HG03460 (cell line): Measurements from ENCODE around the gene DPP8.
"Not testable (repeated sequence)": the region's sequence is repeated elsewhere in the genome, so short reads cannot be mapped to it uniquely, and the experiment has no call there.

Experiments used
- ATAC-seq: cut with Tn5 transposase; IDR thresholded peaks from one replicate; pipeline ENCODE4 v1.9.1; 2021; ENCODE audit not compliant: unreplicated experiment

Gene DPP8

GRCh38 chr15:65525622-65526021, 8.1 kb upstream of the DPP8 start:
- no peak for ATAC-seq

DNA sequence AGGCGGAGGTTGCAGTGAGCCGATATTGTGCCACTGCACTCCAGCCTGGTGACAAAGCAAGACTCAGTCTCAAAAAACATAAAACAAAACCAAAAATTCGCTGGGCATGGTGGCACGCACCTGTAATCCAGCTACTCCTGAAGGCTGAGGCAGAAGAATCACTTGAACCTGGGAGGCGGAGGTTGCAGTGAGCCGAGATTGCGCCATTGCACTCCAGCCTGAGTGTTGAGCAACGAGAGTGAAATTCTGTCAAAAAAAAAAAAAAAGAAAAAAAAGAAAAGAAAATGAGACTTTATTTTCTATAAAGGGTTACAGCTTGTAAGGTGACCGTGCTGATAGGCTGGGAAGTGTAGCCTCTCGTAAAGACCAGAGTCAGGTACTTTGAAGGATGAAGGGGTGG, 6.7 kb upstream of the DPP8 start:
- ATAC-seq: no peak

- no peak for ATAC-seq
Measured at GRCh38 chr15:65521350-65521749, 3.9 kb upstream of the DPP8 start.

- no peak for ATAC-seq
Measured at GRCh38 chr15:65518633-65519285, 1.3 kb upstream of the DPP8 start.

DNA sequence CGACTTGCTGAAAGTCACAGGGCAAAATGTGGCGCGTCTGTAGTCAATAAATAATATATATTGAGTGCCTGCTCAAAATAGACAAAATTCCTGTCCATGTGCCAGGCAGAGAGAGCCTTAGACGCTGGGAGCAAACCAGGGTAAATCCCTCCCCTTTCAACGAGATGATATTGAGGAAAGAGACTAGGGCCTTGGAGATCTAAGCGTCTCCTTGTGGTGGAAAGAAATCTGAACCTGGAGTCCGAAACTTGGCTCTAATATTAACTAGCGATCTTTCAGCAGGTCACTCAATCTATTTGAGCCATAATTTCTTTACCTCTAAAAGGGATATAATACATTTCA, 348 bp upstream of the DPP8 start:
- ATAC-seq: no peak

- no peak for ATAC-seq
Measured at GRCh38 chr15:65512807-65513416, 4.6 kb downstream of the DPP8 start.

DNA sequence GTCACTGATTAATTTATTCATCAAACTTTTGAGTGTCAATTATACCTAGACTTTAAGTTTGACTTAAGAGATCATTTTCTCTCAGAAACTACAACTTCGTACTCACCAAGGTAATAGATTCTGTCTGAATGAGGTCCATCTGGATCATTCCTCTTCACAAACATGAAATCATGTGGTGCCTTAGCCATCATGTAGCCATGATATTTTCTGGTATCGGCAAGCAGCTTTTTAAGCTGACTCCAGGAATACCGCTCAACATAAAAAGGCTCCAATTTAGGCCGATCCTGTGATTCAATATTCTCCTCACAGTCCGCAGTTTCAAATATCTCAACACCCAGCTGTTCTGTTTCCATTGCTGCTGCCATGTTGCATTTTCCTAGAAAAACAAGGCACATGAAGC, 5.3 kb downstream of the DPP8 start:
- no peak for ATAC-seq

- ATAC-seq: no peak
Measured at GRCh38 chr15:65509321-65509720, 8.2 kb downstream of the DPP8 start.

GRCh38 chr15:65494076-65494475, 23.4 kb downstream of the DPP8 start:
- no peak for ATAC-seq

DNA sequence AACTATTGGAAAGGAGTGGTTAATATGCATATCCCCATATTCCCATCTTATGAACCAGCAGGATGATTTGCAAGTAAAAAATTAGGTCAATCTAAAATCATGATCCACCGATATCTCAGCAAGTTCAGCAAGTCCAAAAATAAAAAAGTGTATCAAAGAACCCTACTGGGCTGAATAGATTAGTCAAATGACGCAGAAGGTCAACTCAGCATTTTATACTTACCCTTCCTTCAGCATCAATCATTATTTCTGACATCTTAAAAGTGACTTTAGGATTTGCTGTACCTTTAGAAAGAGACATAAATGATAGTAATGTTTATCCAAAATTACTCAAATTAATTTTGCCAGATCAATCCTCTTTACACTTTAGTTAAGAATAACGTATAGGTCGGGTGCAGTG, 32.6 kb downstream of the DPP8 start:
- no peak for ATAC-seq

DNA sequence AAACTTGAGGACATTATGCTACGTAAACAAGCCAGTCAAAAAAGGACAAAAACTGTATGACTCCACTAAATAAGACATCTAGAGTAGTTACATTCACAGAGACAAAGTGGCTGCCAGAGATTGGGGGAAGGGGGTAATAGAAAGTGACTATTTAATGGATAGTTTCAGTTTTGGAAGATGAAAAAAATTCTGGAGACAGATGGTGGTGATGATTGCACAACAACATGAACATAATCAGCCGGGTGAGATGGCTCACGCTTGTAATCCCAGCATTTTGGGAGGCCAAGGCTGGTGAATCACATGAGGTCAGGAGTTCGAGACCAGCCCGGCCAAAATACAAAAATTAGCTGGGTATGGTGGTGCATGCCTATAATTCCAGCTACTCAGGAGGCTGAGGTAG, 40.6 kb downstream of the DPP8 start:
- no peak for ATAC-seq

GRCh38 chr15:65470866-65471265, 46.6 kb downstream of the DPP8 start:
- ATAC-seq: no peak

DNA sequence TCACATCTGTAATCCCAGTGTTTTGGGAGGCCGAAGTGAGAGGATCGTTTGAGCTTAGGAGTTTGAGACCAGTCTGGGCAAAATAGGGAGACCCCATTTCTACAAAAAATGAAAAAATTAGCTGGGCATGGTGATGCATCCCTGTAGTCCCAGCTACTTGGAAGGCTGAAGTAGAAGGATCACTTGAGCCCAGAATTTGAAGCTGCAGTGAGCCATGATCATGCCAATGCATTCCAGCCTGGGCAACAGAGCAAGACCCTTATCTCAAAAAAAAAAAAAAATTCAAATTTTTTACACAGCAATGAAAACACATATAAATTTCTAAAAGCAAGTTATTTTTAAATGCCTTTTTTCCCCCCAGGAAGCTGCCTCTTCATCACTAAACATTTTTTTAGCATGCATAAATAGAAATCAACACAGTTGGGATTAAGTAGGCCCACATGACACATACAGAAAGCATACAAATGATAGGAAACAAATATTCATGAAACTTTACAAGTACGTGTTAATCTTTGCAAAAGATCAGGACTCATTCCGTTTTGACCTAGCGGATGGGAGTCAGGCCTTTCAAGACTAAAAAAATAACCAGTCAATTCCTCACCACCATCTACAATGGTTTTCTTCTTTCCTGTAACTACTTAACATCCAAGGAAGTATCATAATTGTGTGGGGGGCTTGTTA, 49.1 kb downstream of the DPP8 start:
- no peak for ATAC-seq

- ATAC-seq: no peak
Measured at GRCh38 chr15:65466901-65467300, 50.6 kb downstream of the DPP8 start.

- not testable (repeated sequence) for ATAC-seq
Measured at GRCh38 chr15:65463096-65463495, 54.4 kb downstream of the DPP8 start.

DNA sequence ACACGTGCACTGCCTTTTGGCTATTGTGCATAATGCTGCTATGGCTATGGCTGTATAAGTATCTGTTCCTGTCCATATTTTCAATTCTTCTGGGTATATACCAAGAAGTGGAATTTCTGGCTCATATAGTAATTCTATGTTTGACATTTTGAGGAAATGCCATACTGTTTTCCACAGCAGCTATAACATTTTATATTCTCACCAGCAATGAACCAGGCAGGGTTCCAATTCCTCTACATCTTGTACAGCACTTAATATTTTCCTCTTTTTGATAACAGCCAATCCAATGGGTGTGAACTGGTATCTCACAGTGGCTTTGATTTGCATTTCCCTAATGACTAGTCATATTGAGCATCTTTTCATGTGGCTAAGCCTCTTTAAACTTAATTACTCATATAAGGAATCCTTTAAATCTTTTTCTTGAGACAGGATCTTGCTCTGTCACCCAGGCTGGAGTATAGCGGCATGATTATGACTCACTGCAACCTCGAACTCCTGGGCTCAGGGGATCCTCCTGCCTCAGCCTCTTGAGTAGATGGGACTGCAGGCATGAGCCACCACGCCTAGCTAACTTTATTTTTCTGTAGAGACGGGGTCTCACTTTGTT, 56.6 kb downstream of the DPP8 start:
- no peak for ATAC-seq

GRCh38 chr15:65455256-65455655, 62.2 kb downstream of the DPP8 start:
- ATAC-seq: not testable (repeated sequence)

- ATAC-seq: no peak
Measured at GRCh38 chr15:65451989-65452388, 65.5 kb downstream of the DPP8 start.

- ATAC-seq: no peak
Measured at GRCh38 chr15:65450556-65450955, 66.9 kb downstream of the DPP8 start.

GRCh38 chr15:65447145-65447544, 70.3 kb downstream of the DPP8 start:
- no peak for ATAC-seq

- ATAC-seq: no peak
Measured at GRCh38 chr15:65434201-65434600, 83.3 kb downstream of the DPP8 start.

- no peak for ATAC-seq
Measured at GRCh38 chr15:65431731-65432130, 85.8 kb downstream of the DPP8 start.
